ENCODE data around the gene EIF5AL1.

The EIF5AL1 gene

DNA sequence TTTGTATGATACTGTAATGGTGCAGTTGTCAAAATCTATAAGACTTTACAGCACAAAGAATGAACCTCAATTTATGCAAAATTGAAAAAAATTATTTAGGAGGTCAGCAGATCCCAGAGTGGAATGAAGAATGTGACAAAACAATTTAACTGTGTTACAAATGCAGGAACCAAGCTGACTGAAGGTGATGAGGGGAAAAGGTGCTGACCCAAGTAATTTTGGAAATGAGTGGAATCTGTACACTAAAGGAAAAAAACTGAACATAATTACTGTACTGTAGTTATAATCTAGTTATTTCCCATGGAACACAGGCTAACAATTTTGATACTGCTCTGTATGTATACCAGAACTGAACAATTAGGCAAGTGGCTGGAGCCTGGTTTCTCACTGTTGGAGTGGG lies 35.7 kb upstream of the EIF5AL1 start:
- Mint-ChIP-seq H3K36me3 (ENCODE audit: low read depth) (no peaks in the 10 kb centered on the region), H3K4me3 (no peak overlapping the region), H3K27me3 (ENCODE audit: low read depth) (peaks cover 7% of the 10 kb centered on the region), H3K9me3 (peaks cover 3% of the 10 kb centered on the region), H3K27ac (peak overlapping the region in 1 of 3 experiments; percentile 2), H3K4me1 (peaks cover 29% of the 10 kb centered on the region)
- TF ChIP-seq, protein P1, sequence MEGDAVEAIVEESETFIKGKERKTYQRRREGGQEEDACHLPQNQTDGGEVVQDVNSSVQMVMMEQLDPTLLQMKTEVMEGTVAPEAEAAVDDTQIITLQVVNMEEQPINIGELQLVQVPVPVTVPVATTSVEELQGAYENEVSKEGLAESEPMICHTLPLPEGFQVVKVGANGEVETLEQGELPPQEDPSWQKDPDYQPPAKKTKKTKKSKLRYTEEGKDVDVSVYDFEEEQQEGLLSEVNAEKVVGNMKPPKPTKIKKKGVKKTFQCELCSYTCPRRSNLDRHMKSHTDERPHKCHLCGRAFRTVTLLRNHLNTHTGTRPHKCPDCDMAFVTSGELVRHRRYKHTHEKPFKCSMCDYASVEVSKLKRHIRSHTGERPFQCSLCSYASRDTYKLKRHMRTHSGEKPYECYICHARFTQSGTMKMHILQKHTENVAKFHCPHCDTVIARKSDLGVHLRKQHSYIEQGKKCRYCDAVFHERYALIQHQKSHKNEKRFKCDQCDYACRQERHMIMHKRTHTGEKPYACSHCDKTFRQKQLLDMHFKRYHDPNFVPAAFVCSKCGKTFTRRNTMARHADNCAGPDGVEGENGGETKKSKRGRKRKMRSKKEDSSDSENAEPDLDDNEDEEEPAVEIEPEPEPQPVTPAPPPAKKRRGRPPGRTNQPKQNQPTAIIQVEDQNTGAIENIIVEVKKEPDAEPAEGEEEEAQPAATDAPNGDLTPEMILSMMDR (IDR thresholded peaks at IDR 0.05; ENCODE audit: unreplicated experiment in 3 of 3) = no peak

DNA sequence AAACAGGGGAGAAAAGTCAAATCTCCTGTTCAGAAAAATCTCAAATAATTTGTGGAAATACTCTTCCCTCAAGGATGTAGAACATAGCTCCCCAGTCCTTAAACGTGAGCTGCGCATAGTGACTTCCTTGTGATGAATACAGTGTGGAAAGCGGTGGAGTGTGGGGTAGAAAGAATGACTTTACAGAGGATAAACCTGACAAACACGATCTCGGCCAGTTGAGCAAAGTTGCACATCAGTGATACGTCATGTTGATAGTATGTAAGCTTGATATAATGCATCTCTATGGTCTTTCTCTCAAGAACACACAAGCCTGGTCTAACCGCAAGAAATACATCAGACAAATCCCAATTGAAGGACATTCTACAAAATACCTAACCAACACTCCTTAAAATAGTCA lies 34.9 kb upstream of the EIF5AL1 start:
- H3K4me3 Mint-ChIP-seq = no peak overlapping the region
- peaks cover 6% of the 10 kb centered on the region for H3K27me3 Mint-ChIP-seq (ENCODE audit: low read depth)
- peaks cover 3% of the 10 kb centered on the region for H3K9me3 Mint-ChIP-seq
- no peaks in the 10 kb centered on the region for H3K36me3 Mint-ChIP-seq (ENCODE audit: low read depth)
- TF ChIP-seq, protein P1 (IDR thresholded peaks at IDR 0.05; ENCODE audit: unreplicated experiment in 3 of 3) = no peak
- peaks cover 25% of the 10 kb centered on the region for H3K4me1 Mint-ChIP-seq
- H3K27ac Mint-ChIP-seq = peak overlapping the region in 1 of 3 experiments; percentile 43

DNA sequence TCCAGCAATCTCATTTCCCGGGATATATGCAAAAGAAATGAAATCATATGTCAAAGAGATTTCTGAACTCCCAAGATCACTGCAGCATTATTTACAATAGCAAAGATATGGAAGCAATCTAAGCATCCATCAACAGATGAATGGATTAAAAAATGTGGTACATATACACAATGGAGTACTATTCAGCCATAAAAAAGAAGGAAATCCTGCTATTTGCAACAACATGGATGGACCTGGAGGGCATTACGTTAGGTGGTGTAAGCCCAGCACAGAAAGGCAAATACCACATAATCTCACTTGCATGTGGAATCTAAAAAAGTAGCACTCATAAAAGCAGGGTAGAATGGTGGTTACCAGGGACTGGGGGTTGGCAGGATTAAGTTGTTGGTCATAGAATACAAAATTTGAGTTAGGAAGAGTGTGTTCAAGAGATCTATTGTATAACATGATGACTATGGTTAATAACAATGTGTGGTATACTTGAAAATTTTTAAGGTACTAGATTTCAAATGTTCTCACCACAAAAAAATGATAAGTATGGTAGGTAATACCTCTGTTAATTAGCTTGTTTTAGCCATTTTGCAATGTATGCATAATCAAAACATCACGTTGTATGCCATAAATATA lies 32.9 kb upstream of the EIF5AL1 start:
- peaks cover 3% of the 10 kb centered on the region for H3K9me3 Mint-ChIP-seq
- no peaks in the 10 kb centered on the region for H3K27me3 Mint-ChIP-seq (ENCODE audit: low read depth)
- peaks cover 13% of the 10 kb centered on the region for H3K4me1 Mint-ChIP-seq
- H3K27ac Mint-ChIP-seq = no peak overlapping the region
- TF ChIP-seq, protein P1 (IDR thresholded peaks at IDR 0.05; ENCODE audit: unreplicated experiment in 3 of 3) = no peak
- H3K4me3 Mint-ChIP-seq = no peak overlapping the region
- no peaks in the 10 kb centered on the region for H3K36me3 Mint-ChIP-seq (ENCODE audit: low read depth)

DNA sequence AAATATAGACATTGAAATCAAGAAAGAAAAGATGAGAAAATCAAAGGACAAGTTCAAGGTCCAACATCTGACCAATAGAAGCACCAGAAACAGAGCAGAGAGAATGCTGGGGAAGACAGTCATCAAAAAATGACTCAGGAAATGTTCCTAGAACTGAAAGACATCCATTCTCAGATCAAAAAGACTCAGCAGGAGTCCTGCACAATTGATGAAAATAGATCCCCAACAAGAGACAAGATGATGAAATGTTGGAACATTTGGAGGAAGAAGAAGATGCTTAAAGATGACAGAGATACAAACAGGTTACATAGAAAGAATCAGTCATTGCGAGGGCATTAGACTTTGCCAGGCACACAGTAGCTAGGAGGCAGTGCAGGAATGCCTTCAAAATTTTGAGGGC lies 30.0 kb upstream of the EIF5AL1 start:
- Mint-ChIP-seq H3K27me3 (ENCODE audit: low read depth) (no peaks in the 10 kb centered on the region), H3K4me3 (no peak overlapping the region), H3K36me3 (ENCODE audit: low read depth) (no peaks in the 10 kb centered on the region), H3K4me1 (peaks cover 16% of the 10 kb centered on the region), H3K9me3 (peaks cover 3% of the 10 kb centered on the region), H3K27ac (no peak overlapping the region)
- TF ChIP-seq, protein P1 (IDR thresholded peaks at IDR 0.05; ENCODE audit: unreplicated experiment in 3 of 3) = no peak

DNA sequence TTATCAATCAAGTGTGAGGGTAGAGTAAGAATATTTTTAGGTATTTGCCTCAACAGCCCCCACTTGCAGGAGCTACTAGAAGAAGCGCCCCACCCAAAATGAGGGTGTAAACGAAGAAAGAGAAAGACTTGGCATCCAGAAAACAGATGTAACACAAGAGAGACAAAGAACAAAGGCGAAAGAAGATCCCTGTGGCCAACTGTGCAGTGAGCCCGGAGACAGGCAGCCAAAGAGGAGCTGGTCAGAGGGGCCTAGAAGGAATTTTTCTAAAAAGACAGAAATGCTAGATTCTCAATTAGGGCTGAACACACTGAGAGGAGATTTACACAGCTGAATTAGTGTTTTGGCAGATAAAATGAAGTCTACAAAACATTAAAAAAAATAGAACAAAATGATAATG lies 29.6 kb upstream of the EIF5AL1 start:
- Mint-ChIP-seq H3K4me1 (peaks cover 20% of the 10 kb centered on the region), H3K36me3 (ENCODE audit: low read depth) (no peaks in the 10 kb centered on the region), H3K27me3 (ENCODE audit: low read depth) (peaks cover under 1% of the 10 kb centered on the region), H3K4me3 (no peak overlapping the region), H3K27ac (no peak overlapping the region), H3K9me3 (peaks cover 3% of the 10 kb centered on the region)
- TF ChIP-seq, protein P1 (IDR thresholded peaks at IDR 0.05; ENCODE audit: unreplicated experiment in 3 of 3) = no peak

DNA sequence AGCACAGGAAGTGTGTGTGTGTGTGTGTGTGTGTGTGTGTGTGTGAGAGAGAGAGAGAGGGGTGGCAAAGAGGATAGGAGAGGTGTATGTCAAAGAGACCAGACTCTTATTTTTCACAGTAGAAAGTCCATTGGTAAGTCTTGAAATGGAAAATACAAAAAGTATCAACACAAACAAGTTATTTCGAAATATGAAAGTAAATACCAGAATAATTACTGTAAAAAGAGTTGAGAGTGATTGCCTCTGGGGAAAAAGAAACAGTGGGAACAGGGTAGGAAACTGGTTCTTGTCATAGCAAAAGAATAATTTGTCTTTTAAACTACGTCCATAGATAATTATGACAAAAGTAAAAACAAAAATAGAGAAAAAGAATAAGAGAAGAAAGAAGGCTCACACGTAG lies 29.0 kb upstream of the EIF5AL1 start:
- TF ChIP-seq, protein P1 (IDR thresholded peaks at IDR 0.05; ENCODE audit: unreplicated experiment in 3 of 3) = no peak
- Mint-ChIP-seq H3K36me3 (ENCODE audit: low read depth) (no peaks in the 10 kb centered on the region), H3K9me3 (peaks cover 3% of the 10 kb centered on the region), H3K4me3 (no peak overlapping the region), H3K27ac (no peak overlapping the region), H3K4me1 (peaks cover 25% of the 10 kb centered on the region), H3K27me3 (ENCODE audit: low read depth) (peaks cover 6% of the 10 kb centered on the region)
